OCI-LY3 (cell line): ENCODE measurements around the gene MAPK13.

Experiments
- EZH2phosphoT487 ChIP-seq: fragments of 200-600 bp; shearing (Covaris generic); IDR thresholded peaks from 2 replicates; pipeline ENCODE4 v1.6.1; 2018; ENCODE audit warnings: antibody characterized with exemption, mixed run types, low read depth
- TF ChIP-seq, protein P1 (sequence below): fragments of 200-600, 300-600 bp; sonication (generic); IDR thresholded peaks from 2 replicates; pipeline ENCODE4 v1.5.1; 2014; ENCODE audit warnings: antibody characterized with exemption, low read length, low read depth

- TF ChIP-seq EZH2phosphoT487, result no peak
- TF ChIP-seq, protein P1, sequence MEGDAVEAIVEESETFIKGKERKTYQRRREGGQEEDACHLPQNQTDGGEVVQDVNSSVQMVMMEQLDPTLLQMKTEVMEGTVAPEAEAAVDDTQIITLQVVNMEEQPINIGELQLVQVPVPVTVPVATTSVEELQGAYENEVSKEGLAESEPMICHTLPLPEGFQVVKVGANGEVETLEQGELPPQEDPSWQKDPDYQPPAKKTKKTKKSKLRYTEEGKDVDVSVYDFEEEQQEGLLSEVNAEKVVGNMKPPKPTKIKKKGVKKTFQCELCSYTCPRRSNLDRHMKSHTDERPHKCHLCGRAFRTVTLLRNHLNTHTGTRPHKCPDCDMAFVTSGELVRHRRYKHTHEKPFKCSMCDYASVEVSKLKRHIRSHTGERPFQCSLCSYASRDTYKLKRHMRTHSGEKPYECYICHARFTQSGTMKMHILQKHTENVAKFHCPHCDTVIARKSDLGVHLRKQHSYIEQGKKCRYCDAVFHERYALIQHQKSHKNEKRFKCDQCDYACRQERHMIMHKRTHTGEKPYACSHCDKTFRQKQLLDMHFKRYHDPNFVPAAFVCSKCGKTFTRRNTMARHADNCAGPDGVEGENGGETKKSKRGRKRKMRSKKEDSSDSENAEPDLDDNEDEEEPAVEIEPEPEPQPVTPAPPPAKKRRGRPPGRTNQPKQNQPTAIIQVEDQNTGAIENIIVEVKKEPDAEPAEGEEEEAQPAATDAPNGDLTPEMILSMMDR, result no peak
Measured at GRCh38 chr6:36113049-36113448, 17.3 kb upstream of the MAPK13 start.
